MM.1S (cell line): ENCODE data around the gene PRKD2.
A peak's percentile ranks its signal among the peaks of the same experiment; 100 is the strongest.

ENCODE experiments used
- DNase-seq: peaks from one replicate; pipeline ENCODE4 v3.0.0-alpha.2; 2015
- H2AFZ ChIP-seq: fragments of 300-600 bp; sonication (generic); 2 replicates; pipeline ENCODE4 v1.6.0; 2016; ENCODE audit warnings: antibody characterized with exemption, low read length
- H3F3A ChIP-seq: fragments of 300-600 bp; sonication (generic); 2 replicates; pipeline ENCODE4 v1.6.1; 2016; ENCODE audit warnings: mild to moderate bottlenecking, antibody characterized with exemption, low read length, moderate library complexity, mixed read lengths; ENCODE audit not compliant: insufficient read depth
- H3K27ac ChIP-seq: fragments of 300-600 bp; sonication (generic); 2 replicates; pipeline ENCODE4 v1.5.1; 2016; ENCODE audit warnings: mild to moderate bottlenecking, low read length
- H3K27me3 ChIP-seq: fragments of 300-600 bp; sonication (generic); replicated peaks from 2 replicates; pipeline ENCODE4 v1.6.0; 2016; ENCODE audit warnings: low read length; ENCODE audit not compliant: insufficient read depth
- H3K36me3 ChIP-seq: fragments of 300-600 bp; sonication (generic); replicated peaks from 2 replicates; pipeline ENCODE4 v1.6.1; 2016; ENCODE audit warnings: mild to moderate bottlenecking, low read length, mixed read lengths; ENCODE audit not compliant: insufficient read depth
- H3K4me1 ChIP-seq: fragments of 300-600 bp; sonication (generic); 2 replicates; pipeline ENCODE4 v1.6.1; 2016; ENCODE audit warnings: low read length, mixed read lengths
- H3K4me2 ChIP-seq: fragments of 300-600 bp; sonication (generic); 2 replicates; pipeline ENCODE4 v1.6.0; 2016; ENCODE audit warnings: low read depth, low read length
- H3K4me3 ChIP-seq: fragments of 300-600 bp; sonication (generic); 2 replicates; pipeline ENCODE4 v1.5.1; 2016; ENCODE audit warnings: low read length, mixed read lengths
- H3K79me2 ChIP-seq: fragments of 300-600 bp; sonication (generic); 2 replicates; pipeline ENCODE4 v1.6.1; 2016; ENCODE audit warnings: mixed run types, low read length, mixed read lengths
- H3K9ac ChIP-seq: fragments of 300-600 bp; sonication (generic); 2 replicates; pipeline ENCODE4 v1.6.1; 2016; ENCODE audit warnings: low read length, mixed read lengths
- H3K9me2 ChIP-seq: fragments of 300-600 bp; sonication (generic); replicated peaks from 2 replicates; pipeline ENCODE4 v1.6.1; 2016; ENCODE audit warnings: mild to moderate bottlenecking, low read length, mixed read lengths; ENCODE audit not compliant: insufficient read depth
- H3K9me3 ChIP-seq: fragments of 300-600 bp; sonication (generic); replicated peaks from 2 replicates; pipeline ENCODE4 v1.6.1; 2016; ENCODE audit warnings: mild to moderate bottlenecking, low read length, mixed read lengths; ENCODE audit not compliant: insufficient read depth
- H4K20me1 ChIP-seq: fragments of 300-600 bp; sonication (generic); 2 replicates; pipeline ENCODE4 v1.6.1; 2016; ENCODE audit warnings: mild to moderate bottlenecking, low read length, moderate library complexity, mixed read lengths; ENCODE audit not compliant: insufficient read depth
- EZH2 ChIP-seq: fragments of 300-600 bp; sonication (generic); optimal IDR thresholded peaks from 2 replicates; pipeline ENCODE3; 2017; ENCODE audit warnings: low read depth, mild to moderate bottlenecking, antibody characterized with exemption, low read length, mixed read lengths
- EZH2phosphoT487 ChIP-seq: fragments of 300-600 bp; sonication (generic); IDR thresholded peaks from 2 replicates; pipeline ENCODE4 v1.6.1; 2018; ENCODE audit warnings: antibody characterized with exemption, low read length
- TF ChIP-seq, protein P1 (sequence below): fragments of 300-600 bp; sonication (generic); IDR thresholded peaks from 2 replicates; pipeline ENCODE4 v1.5.1; 2016; ENCODE audit warnings: antibody characterized with exemption, low read length, mixed read lengths

PRKD2 gene

DNA sequence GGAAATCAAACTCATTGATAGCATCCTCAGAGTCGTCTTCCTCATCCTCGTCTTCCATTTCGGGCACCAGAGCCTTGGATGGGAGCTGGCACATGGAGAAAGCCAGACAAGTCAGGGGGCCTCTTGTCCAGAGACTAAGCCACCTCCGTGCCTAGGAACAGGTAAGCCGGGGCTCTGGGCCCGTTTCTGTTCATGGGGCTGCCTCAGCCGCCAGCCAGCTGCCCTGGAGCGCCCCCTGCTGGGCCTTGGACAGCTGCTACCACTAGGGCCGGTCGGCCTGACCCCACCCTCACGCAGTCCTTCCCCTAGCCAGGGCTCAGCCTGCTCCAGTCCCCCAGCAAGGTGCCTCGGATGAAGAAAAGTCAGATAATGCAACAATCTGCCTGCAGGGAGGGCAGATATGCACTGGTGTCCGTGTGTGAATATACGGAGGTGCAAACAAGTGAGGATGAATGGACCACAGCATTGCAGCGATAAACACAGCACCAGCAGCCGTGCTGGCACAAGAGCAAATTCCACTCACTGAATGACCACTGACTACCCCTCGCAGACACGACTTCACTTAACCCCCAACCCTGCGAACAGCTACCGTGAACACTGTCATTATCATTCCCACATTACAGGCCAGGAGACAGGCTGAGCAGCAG lies 11.9 kb upstream of the PRKD2 start:
- peak; percentile 73 for DNase-seq

DNA sequence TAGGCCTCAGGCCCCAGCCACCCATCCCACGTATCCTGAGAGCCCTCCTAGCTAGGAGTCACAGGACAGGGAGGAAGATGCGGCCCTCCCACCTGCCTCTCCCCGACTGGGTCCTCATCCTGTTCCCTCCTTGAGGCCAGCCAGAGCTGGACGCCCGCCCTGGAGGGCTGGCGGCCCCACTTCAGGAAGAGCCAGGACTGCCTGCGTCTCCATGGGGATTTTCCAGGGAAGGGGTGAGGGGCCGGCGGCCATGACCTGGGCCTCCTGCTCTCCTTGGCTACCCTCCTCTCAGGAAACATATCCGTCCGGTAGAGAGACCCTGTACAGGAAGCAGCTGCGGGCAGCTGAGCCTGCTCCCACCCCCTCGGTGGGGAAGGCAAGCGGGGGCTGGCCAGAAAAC lies 11.3 kb upstream of the PRKD2 start:
- DNase-seq: no peak
- no peak overlapping the region for H2AFZ ChIP-seq
- no peaks in the 10 kb centered on the region for H3K4me1 ChIP-seq
- H3K36me3 ChIP-seq: peaks cover 7% of the 10 kb centered on the region
- H3K27me3 ChIP-seq: no peaks in the 10 kb centered on the region
- no peak overlapping the region for H3K4me3 ChIP-seq
- no peak overlapping the region for H3K27ac ChIP-seq
- no peaks in the 10 kb centered on the region for H3K9me3 ChIP-seq
- no peaks in the 10 kb centered on the region for H3K9me2 ChIP-seq
- TF ChIP-seq EZH2phosphoT487: no peak
- TF ChIP-seq, protein P1, sequence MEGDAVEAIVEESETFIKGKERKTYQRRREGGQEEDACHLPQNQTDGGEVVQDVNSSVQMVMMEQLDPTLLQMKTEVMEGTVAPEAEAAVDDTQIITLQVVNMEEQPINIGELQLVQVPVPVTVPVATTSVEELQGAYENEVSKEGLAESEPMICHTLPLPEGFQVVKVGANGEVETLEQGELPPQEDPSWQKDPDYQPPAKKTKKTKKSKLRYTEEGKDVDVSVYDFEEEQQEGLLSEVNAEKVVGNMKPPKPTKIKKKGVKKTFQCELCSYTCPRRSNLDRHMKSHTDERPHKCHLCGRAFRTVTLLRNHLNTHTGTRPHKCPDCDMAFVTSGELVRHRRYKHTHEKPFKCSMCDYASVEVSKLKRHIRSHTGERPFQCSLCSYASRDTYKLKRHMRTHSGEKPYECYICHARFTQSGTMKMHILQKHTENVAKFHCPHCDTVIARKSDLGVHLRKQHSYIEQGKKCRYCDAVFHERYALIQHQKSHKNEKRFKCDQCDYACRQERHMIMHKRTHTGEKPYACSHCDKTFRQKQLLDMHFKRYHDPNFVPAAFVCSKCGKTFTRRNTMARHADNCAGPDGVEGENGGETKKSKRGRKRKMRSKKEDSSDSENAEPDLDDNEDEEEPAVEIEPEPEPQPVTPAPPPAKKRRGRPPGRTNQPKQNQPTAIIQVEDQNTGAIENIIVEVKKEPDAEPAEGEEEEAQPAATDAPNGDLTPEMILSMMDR: no peak
- TF ChIP-seq EZH2: no peak
- H3F3A ChIP-seq: peaks cover 8% of the 10 kb centered on the region; the same call in 1 of the 2 replicates
- no peak overlapping the region for H3K4me2 ChIP-seq
- 0 out of 2 replicates have a peak, but pooled peaks cover 15% of the 10 kb centered on the region for H4K20me1 ChIP-seq
- H3K79me2 ChIP-seq: peaks cover 66% of the 10 kb centered on the region
- no peak overlapping the region for H3K9ac ChIP-seq

More for the DNA sequence above, 11.9 kb upstream of the PRKD2 start:
- Histone ChIP-seq H4K20me1 (0 out of 2 replicates have a peak, but pooled peaks cover 15% of the 10 kb centered on the region), H3K27ac (no peak overlapping the region), H3K9ac (no peak overlapping the region), H3K9me3 (no peaks in the 10 kb centered on the region), H3F3A (peaks cover 8% of the 10 kb centered on the region; the same call in 1 of the 2 replicates), H3K4me1 (no peaks in the 10 kb centered on the region), H3K9me2 (no peaks in the 10 kb centered on the region), H3K79me2 (peaks cover 70% of the 10 kb centered on the region), H3K4me3 (no peak overlapping the region), H2AFZ (no peak overlapping the region), H3K4me2 (no peak overlapping the region), H3K36me3 (peaks cover 10% of the 10 kb centered on the region), H3K27me3 (no peaks in the 10 kb centered on the region)
- TF ChIP-seq EZH2: no peak
- TF ChIP-seq, protein P1: peak; percentile 94

DNA sequence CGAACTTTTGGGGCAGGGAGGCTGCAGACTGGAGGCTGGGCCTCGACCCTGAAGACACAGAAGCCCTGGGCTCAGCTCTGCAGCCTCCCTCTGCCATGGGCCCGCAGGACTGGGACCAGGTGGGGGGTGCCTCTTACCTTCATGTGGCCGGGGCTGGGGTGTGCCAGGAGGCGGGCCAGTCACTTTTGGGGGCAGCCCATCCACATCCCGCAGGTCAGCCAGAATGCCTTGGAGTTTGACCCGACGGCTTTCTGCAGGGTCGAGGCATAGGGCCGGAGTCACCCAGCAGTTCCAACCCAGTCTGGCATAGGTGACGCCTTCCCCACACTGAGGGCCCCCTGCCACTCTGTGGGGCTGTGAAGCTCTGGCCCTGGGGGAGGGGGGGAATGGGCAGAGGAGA lies 10.8 kb upstream of the PRKD2 start:
- Histone ChIP-seq H3K9me3 (no peaks in the 10 kb centered on the region), H3K27me3 (no peaks in the 10 kb centered on the region), H3K4me2 (no peak overlapping the region), H3F3A (peaks cover 8% of the 10 kb centered on the region; the same call in 1 of the 2 replicates), H3K27ac (no peak overlapping the region), H3K36me3 (0 out of 2 replicates have a peak, but pooled peaks cover 5% of the 10 kb centered on the region), H3K4me1 (no peaks in the 10 kb centered on the region), H3K9me2 (no peaks in the 10 kb centered on the region), H3K9ac (no peak overlapping the region), H3K4me3 (no peak overlapping the region), H4K20me1 (0 out of 2 replicates have a peak, but pooled peaks cover 15% of the 10 kb centered on the region), H2AFZ (no peak overlapping the region), H3K79me2 (peaks cover 61% of the 10 kb centered on the region)
- no peak for TF ChIP-seq EZH2phosphoT487
- TF ChIP-seq EZH2: no peak
- TF ChIP-seq, protein P1: no peak
- DNase-seq: no peak
